ENCODE measurements around the gene SLC28A1.

The SLC28A1 gene

DNA sequence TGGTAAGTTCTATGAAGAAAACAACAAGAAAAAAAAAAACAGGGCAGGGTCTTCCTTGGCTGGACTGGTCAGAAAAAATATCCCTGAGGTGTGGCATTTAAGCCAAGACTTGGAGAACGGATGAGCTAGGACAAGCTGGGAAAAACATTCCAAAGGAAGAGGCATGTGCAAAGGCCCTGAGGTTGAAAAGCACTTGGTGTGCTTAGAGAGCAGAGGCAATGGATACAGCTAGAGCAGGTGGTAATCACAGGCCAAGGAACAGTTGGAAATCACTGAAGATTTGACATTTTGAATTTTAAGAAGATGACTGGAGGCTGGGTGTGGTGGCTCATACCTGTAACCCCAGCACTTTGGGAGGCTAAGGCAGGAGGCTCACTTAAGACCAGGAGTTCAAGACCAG, 54.3 kb downstream of the SLC28A1 start:
- no peak overlapping the region for H3K4me3 ChIP-seq (ENCODE audit: low read depth, low read length)
- DNase-seq (ENCODE audit: low read depth), result no peak
- TF ChIP-seq, protein P1, sequence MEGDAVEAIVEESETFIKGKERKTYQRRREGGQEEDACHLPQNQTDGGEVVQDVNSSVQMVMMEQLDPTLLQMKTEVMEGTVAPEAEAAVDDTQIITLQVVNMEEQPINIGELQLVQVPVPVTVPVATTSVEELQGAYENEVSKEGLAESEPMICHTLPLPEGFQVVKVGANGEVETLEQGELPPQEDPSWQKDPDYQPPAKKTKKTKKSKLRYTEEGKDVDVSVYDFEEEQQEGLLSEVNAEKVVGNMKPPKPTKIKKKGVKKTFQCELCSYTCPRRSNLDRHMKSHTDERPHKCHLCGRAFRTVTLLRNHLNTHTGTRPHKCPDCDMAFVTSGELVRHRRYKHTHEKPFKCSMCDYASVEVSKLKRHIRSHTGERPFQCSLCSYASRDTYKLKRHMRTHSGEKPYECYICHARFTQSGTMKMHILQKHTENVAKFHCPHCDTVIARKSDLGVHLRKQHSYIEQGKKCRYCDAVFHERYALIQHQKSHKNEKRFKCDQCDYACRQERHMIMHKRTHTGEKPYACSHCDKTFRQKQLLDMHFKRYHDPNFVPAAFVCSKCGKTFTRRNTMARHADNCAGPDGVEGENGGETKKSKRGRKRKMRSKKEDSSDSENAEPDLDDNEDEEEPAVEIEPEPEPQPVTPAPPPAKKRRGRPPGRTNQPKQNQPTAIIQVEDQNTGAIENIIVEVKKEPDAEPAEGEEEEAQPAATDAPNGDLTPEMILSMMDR (IDR thresholded peaks at IDR 0.05; ENCODE audit: low read depth, low read length, missing control alignments), result no peak

DNA sequence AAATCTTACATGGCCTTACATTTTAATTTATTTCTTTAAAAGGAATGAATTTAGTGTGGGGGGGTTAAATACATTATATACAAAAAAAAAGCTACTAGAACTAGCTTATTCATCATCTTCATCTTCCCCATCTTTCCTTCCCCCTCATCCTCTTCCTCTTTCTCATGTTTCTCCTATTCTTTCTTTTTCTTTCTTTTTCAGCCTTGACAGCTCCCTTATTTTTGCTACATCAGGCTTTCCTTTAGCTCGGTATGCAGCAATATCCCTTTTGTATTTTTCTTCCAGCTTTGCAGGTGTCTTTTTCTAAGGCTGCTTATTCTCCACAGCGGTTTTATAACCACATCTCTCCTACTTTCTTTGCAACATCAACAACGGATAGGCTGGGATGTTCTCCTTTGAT, 55.9 kb downstream of the SLC28A1 start:
- DNase-seq (ENCODE audit: low read depth), result no peak
- no peak overlapping the region for H3K4me3 ChIP-seq (ENCODE audit: low read depth, low read length)
- TF ChIP-seq, protein P1 (IDR thresholded peaks at IDR 0.05; ENCODE audit: low read depth, low read length, missing control alignments), result no peak

DNA sequence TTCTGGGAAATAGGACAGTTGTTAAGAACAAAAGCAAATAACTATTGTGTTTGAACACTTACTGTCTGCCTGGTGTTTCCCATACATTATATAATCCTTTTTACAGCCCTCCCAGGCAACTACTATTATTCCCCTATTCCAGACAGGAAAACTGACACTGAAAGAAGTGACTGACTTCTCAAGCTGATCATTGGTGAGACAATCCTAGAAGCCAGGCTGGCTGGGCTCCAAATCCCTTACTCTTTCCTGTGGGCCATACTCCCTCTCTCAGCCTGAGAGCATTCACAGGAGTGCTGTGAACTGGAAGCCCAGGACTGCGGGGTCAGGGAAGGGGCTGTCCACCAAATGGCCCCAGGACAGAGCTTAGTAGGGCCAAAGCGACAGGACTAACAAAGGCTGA, 58.0 kb downstream of the SLC28A1 start:
- no peak overlapping the region for H3K4me3 ChIP-seq (ENCODE audit: low read depth, low read length)
- TF ChIP-seq, protein P1 (IDR thresholded peaks at IDR 0.05; ENCODE audit: low read depth, low read length, missing control alignments), result no peak
- DNase-seq (ENCODE audit: low read depth), result no peak

DNA sequence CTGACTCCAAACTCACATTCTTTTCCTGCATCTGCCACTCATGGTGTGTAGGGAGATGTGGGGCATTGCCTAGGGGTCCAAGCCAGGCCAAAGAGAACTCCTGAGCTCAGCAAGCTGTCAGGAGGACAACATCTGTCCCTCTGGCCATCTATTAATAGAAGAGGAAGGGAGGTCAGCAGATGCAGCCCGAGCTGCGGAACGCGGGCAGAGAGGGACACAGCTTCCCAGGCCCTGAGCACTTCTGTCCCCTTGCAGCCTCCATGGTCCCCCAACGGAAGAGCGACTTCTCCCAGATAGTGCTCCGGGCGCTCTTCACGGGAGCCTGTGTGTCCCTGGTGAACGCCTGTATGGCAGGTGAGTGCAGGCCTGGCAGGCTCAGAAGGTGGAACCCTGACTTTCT, 59.8 kb downstream of the SLC28A1 start:
- H3K4me3 ChIP-seq (ENCODE audit: low read depth, low read length), result no peak overlapping the region
- DNase-seq (ENCODE audit: low read depth), result no peak
- TF ChIP-seq, protein P1 (IDR thresholded peaks at IDR 0.05; ENCODE audit: low read depth, low read length, missing control alignments), result no peak

DNA sequence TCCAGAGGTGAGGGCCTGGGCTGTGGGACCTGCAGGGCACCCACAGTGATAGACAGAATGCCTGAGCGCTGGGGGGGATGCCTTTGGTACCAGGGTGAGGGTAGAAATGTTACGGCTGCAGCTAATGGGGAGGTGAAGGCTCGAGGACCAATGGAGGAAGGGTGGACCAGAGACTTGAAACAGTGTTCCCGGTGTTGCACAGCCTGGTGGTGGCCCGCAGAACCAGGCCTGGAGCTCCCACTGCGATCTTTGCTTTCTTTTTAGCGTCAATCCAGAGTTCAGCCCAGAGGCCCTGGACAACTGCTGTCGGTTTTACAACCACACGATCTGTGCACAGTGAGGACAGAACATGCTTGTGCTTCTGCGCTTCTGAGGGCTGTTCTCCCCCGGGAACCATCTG, 60.4 kb downstream of the SLC28A1 start:
- TF ChIP-seq, protein P1 (IDR thresholded peaks at IDR 0.05; ENCODE audit: low read depth, low read length, missing control alignments), result no peak
- DNase-seq (ENCODE audit: low read depth), result no peak

DNA sequence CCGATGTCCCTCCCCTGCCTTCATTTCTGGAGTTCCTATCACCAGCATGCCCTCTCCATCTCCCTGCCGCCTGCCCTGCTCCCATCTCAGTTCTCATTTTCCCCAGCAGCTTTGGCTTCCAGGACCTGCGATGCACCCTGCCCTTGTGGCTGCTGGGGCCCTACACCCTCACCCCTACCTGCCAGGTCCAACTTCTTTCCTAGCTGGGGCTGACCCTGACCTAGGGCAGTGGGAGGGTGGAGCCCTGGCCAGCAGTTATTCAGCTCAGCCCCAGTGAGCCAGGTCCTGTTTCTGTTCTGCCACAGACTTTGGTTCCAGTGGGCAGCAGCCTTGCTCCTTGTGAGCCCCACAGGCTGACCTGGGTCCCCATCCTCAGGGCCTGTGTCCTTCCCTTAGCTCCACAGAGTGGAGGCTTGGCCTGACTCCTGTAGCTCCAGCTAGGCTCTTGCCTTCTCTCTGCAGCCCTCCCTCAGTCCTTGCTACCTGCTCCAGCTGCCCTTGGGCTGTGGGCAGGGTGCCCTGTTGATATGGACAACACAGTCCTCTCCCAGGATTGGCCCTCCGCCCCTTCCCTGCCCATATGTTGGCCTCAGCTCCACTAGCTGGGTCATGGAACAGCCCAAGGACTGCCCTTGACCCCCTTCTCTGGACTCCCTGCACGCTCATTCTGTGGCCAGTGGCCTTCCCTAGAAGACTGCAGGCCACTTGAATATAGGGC, 62.5 kb downstream of the SLC28A1 start:
- TF ChIP-seq, protein P1 (IDR thresholded peaks at IDR 0.05; ENCODE audit: low read depth, low read length, missing control alignments), result no peak
- no peak overlapping the region for H3K4me3 ChIP-seq (ENCODE audit: low read depth, low read length)
- no peak for DNase-seq (ENCODE audit: low read depth)

More for the DNA sequence above, 60.4 kb downstream of the SLC28A1 start:
- H3K4me3 ChIP-seq (ENCODE audit: low read depth, low read length), result no peak overlapping the region
